ENCODE measurements around the gene SYTL3. TPM values are rescaled to one million over a fixed set of nuclear protein-coding genes. Genes with fewer than 3 reads are reported as not detected.

The SYTL3 gene
- polyA plus RNA-seq, 1 of the 3 experiments (the other 2 are of a cell fraction) = 2.3 TPM

- TF ChIP-seq RXRA (IDR thresholded peaks at IDR 0.05; ENCODE audit: borderline replicate concordance, low read depth) (no peak), PBX3 (IDR thresholded peaks at IDR 0.05) (no peak), YY1 (IDR thresholded peaks at IDR 0.05; ENCODE audit: low read depth) (no peak), EZH2phosphoT487 (IDR thresholded peaks at IDR 0.05; ENCODE audit: borderline replicate concordance, low read depth) (no peak), FOSL2 (IDR thresholded peaks at IDR 0.05; ENCODE audit: borderline replicate concordance, low read depth) (no peak), GATA2 (CRISPR knock-in tag; IDR thresholded peaks at IDR 0.05) (no peak), NRF1 (IDR thresholded peaks at IDR 0.05; ENCODE audit: low read depth, low read length) (no peak), TAF1 (IDR thresholded peaks at IDR 0.05; ENCODE audit: borderline replicate concordance, low read depth, low read length) (no peak), RCOR1 (IDR thresholded peaks at IDR 0.05; ENCODE audit: low read length) (no peak), ELF1 (IDR thresholded peaks at IDR 0.05) (no peak), USF2 (IDR thresholded peaks at IDR 0.05; ENCODE audit: borderline replicate concordance, low read depth, low read length) (no peak)
- TF ChIP-seq, protein P1, sequence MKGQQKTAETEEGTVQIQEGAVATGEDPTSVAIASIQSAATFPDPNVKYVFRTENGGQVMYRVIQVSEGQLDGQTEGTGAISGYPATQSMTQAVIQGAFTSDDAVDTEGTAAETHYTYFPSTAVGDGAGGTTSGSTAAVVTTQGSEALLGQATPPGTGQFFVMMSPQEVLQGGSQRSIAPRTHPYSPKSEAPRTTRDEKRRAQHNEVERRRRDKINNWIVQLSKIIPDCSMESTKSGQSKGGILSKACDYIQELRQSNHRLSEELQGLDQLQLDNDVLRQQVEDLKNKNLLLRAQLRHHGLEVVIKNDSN (IDR thresholded peaks at IDR 0.05; ENCODE audit: borderline replicate concordance, low read depth) = no peak
Observed at GRCh38 chr6:158680015-158680414, 30.2 kb downstream of the SYTL3 start (continued).

GRCh38 chr6:158680481-158680880 lies 30.6 kb downstream of the SYTL3 start:
- Histone ChIP-seq H4K20me1 (ENCODE audit: insufficient read depth) (no peaks in the 10 kb centered on the region), H3K36me3 (replicated peaks in 1 of 2; ENCODE audit: control insufficient read depth in 1 of 2, insufficient read depth in 2 of 2, low read length in 1 of 2) (no peaks in the 10 kb centered on the region), H3K9ac (no peak overlapping the region), H3K9me2 (no peaks in the 10 kb centered on the region), H3K9me3 (no peaks in the 10 kb centered on the region), H3K27me3 (ENCODE audit: insufficient read depth) (no peaks in the 10 kb centered on the region), H3K4me1 (ENCODE audit: control insufficient read depth in 1 of 2, insufficient read depth in 2 of 2, low read depth in 1 of 2, low read length in 1 of 2) (no peaks in the 10 kb centered on the region), H3F3A (replicated peaks; ENCODE audit: insufficient read depth) (no peaks in the 10 kb centered on the region), H3K79me2 (ENCODE audit: insufficient read depth) (no peaks in the 10 kb centered on the region), H2AFZ (ENCODE audit: low read depth) (no peak overlapping the region), H3K4me2 (no peak overlapping the region), H3K27ac (ENCODE audit: low read depth in 2 of 2, low read length in 1 of 2) (no peak overlapping the region), H3K4me3 (ENCODE audit: low read depth in 2 of 2, low read length in 1 of 2) (no peak overlapping the region)
- ChIA-PET CTCF (no interaction called here), POLR2A (no interaction called here)
- WGBS (ENCODE audit: low lambda C conversion rate) = 83% methylated on average over 6 of the region's 6 CpGs
- no peak for DNase-seq
- TF ChIP-seq ELF1 (IDR thresholded peaks at IDR 0.05) (no peak), RCOR1 (IDR thresholded peaks at IDR 0.05; ENCODE audit: low read length) (no peak)

DNA sequence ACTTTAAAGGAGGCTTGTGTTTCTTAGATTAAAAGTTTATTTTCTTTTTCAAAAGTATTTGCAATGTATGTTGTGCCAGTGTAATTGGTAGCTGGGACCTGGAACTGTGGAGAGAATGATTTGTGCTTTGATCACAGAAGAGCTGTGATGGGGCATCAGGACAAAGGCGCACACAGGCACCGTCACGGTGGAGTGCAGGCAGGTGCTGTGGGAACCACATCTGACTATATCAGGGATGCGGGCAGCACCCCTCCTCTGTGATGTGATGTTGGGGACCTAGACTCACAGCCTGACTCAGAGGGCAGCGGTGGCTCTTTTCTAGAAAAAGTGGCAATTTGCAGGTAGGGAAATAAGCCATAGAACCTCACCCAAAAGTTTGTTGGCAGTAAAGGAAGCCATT lies 34.5 kb downstream of the SYTL3 start:
- ChIA-PET CTCF (interaction anchor here (1.0 to 2.4 kb wide), 3 partner anchors 78 to 470 kb away, joined by 3 to 10 read pairs (median 3); no protein-coding TSS in a partner anchor), POLR2A (interaction anchor here (0.5 kb wide), 1 partner anchor 39 kb away, joined by 6 read pairs; no protein-coding TSS in a partner anchor)
- Histone ChIP-seq H4K20me1 (ENCODE audit: insufficient read depth) (no peaks in the 10 kb centered on the region), H3K27ac (ENCODE audit: low read depth in 2 of 2, low read length in 1 of 2) (no peak overlapping the region), H3K9me3 (no peaks in the 10 kb centered on the region), H3F3A (replicated peaks; ENCODE audit: insufficient read depth) (peaks cover 8% of the 10 kb centered on the region), H3K9me2 (no peaks in the 10 kb centered on the region), H3K4me1 (ENCODE audit: control insufficient read depth in 1 of 2, insufficient read depth in 2 of 2, low read depth in 1 of 2, low read length in 1 of 2) (no peaks in the 10 kb centered on the region), H2AFZ (ENCODE audit: low read depth) (no peak overlapping the region), H3K79me2 (ENCODE audit: insufficient read depth) (no peaks in the 10 kb centered on the region), H3K27me3 (ENCODE audit: insufficient read depth) (no peaks in the 10 kb centered on the region), H3K4me3 (ENCODE audit: low read depth in 2 of 2, low read length in 1 of 2) (no peak overlapping the region), H3K36me3 (replicated peaks in 1 of 2; ENCODE audit: control insufficient read depth in 1 of 2, insufficient read depth in 2 of 2, low read length in 1 of 2) (no peaks in the 10 kb centered on the region), H3K9ac (no peak overlapping the region), H3K4me2 (no peak overlapping the region)
- WGBS (ENCODE audit: low lambda C conversion rate) = 95% methylated on average over 4 of the region's 5 CpGs
- DNase-seq = no peak
- TF ChIP-seq TAF1 (IDR thresholded peaks at IDR 0.05; ENCODE audit: borderline replicate concordance, low read depth, low read length) (no peak), GABPA (IDR thresholded peaks at IDR 0.05; ENCODE audit: low read depth) (no peak), MXI1 (IDR thresholded peaks at IDR 0.05; ENCODE audit: low read depth, low read length) (no peak), ELF1 (IDR thresholded peaks at IDR 0.05) (no peak), SIN3A (IDR thresholded peaks at IDR 0.05; ENCODE audit: borderline replicate concordance, low read depth, low read length) (no peak), POLR2AphosphoS5 (IDR thresholded peaks at IDR 0.05; ENCODE audit: low read depth, low read length) (no peak), FOSL2 (IDR thresholded peaks at IDR 0.05; ENCODE audit: borderline replicate concordance, low read depth) (no peak), EP300 (IDR thresholded peaks at IDR 0.05; ENCODE audit: borderline replicate concordance in 1 of 2, low read depth in 1 of 2, low read length in 1 of 2) (no peak), FOXJ3 (CRISPR knock-in tag; IDR thresholded peaks at IDR 0.05) (no peak), RFX5 (IDR thresholded peaks at IDR 0.05; ENCODE audit: low read length) (no peak), JUND (IDR thresholded peaks at IDR 0.05) (no peak), RAD21 (IDR thresholded peaks at IDR 0.05; ENCODE audit: low read length) (no peak), NFIC (IDR thresholded peaks at IDR 0.05; ENCODE audit: borderline replicate concordance) (no peak), MEF2A (IDR thresholded peaks at IDR 0.05; ENCODE audit: borderline replicate concordance, low read depth) (no peak), IRF3 (IDR thresholded peaks at IDR 0.05; ENCODE audit: low read depth, low read length) (no peak)
- TF ChIP-seq, protein P2, sequence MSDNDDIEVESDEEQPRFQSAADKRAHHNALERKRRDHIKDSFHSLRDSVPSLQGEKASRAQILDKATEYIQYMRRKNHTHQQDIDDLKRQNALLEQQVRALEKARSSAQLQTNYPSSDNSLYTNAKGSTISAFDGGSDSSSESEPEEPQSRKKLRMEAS (IDR thresholded peaks at IDR 0.05; ENCODE audit: low read depth) = no peak
